Hippocampal formation (tissue), 2 donors: ENCODE measurements around the gene DNM3.

Experiments used
- DNase-seq, 2 donors: peaks; one replicate each; lab custom pipeline; 2025; lab: John Stamatoyannopoulos, UW

The DNM3 gene

GRCh38 chr1:171869097-171869496 is 27.8 kb downstream of the DNM3 start:
- no peak for DNase-seq

DNA sequence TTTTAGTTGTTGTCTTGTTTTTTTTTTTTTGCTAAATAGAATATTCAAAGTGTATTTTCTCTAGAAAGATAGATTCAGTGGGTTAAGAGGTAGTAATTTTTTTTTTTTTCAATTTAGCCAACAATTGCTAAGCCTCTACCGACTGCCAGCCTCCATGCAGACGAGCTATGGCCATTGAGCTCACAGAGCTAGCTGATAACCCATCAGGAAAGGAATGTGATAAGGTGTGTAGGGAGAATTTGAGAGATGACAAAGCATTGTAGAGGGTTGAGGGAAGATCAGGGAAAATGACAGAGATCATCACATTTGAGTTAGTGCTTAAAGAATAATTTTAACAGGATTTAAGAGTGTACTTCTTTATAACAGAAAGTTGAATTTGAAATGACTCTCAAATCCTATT is 30.6 kb downstream of the DNM3 start:
- no peak for DNase-seq

GRCh38 chr1:171872430-171872829 is 31.1 kb downstream of the DNM3 start:
- no peak for DNase-seq

- DNase-seq, result no peak
Measured at GRCh38 chr1:171873664-171874063, 32.4 kb downstream of the DNM3 start.

DNA sequence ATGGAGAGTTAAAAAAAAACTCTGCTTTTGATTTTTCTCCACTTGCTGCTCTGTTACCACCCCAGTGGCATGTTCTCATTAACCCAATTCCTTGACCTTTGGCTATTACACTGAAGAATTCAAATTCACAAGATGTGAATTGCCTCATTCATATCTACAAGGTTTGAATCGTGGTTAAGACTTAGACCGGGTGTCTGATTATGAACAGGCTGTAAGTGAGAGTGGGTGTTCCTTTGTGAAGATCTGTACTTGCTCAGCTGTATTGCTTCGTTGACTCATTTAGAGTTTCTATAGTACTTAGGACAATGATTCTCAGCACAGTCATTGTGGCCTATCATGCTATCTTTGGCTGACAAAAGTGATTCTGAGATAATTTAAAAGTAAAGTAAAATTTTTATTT is 36.4 kb downstream of the DNM3 start:
- DNase-seq, result peak in 1 of 2 donors; percentile 20

DNA sequence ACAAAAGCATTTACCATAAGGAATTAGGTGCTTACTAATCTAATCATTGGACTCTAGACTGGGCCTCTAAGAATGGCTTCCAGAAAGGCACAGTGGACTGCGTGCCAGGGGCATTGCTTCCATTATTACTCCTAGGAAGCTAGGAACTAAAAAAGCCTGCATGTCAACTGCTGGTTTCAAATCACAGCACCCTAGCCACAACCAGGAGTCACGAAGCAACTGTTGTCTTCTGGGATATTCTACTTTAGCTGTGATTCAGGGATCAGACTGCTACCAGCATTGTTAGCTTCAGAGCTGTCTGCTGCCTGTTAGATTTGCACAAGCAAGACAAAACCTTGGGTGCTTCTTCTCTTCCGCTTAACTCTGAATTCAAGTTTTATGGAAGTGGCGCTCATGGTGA is 38.3 kb downstream of the DNM3 start:
- DNase-seq, result no peak

DNA sequence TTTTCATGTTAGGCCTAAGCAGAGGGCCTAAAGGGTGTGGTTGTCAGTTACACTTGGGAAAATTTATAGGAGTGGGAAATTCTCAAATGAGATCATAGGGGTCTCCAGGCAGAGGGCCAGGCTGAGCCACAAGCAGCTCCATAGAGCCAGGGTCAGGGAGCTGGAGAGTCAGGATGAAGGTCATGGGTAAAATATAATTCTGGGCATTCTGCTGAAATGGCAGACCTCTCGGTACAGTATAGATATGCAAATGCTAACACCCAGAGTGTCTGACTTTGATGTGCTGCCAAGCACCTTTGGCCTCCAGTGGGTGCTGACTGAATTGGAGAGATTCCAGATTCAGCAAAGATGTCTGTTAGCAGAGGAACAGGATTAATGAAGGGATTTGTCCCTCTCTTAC is 40.1 kb downstream of the DNM3 start:
- DNase-seq, result no peak

DNA sequence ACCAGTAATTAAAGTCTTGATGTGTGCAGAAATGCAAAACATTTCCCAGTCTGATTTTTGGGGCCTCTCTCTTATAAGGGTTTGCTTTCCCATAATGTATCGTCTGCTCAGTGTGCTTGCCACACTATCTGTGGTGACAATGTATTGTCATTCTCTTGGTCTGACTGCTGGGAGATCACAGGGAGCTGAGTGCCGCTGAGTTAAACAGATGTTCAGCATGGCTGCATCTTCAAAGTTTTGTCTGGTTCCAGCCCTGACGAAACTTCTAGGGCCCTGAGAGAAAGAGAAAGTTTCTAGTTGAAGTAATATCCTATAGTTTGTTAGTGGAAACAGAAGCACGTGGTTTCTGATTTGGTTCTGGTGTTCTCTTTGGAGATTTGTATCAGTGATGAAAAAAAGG is 42.6 kb downstream of the DNM3 start:
- no peak for DNase-seq

GRCh38 chr1:171884475-171884874 is 43.2 kb downstream of the DNM3 start:
- DNase-seq, result no peak

- DNase-seq, result no peak
Measured at GRCh38 chr1:171890131-171890530, 48.8 kb downstream of the DNM3 start.

DNA sequence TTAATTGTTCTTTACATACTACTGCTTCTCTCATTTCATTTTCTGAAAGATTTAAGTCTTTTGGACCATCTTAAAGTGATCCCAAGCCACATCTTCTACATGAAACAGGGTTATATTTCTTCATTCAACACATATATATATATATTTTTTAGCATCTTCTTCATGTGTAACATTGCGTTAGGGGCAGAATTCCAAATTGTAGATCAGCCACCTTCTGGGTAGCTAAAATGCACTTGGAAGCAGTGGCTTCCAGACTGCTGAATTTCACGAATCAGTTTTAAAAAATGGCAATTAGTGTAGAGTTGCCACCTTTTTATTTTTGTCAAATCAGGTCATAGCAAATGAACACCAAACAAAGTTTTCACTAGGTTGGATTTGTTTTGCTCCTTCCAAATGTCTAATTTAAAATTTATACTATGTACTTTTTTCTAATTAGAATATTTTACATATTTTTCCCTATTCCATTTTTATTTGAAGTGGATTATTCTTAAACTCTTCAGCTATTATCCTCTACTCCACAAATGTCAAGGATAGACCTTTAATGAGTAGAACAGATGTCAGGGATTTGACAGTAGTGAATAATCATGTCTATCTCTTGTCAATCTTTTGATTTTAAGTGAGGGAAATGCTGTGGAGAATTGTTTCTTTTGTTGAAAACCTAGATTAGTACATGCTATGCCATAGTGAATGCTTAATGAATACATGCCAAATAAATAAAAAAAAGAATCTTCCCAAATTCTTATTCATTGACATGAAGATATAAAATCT is 55.8 kb downstream of the DNM3 start:
- no peak for DNase-seq

- DNase-seq, result peak; percentile 86 to 99
Measured at GRCh38 chr1:171898941-171899340, 57.6 kb downstream of the DNM3 start.

GRCh38 chr1:171899838-171900237 is 58.5 kb downstream of the DNM3 start:
- DNase-seq, result no peak

DNA sequence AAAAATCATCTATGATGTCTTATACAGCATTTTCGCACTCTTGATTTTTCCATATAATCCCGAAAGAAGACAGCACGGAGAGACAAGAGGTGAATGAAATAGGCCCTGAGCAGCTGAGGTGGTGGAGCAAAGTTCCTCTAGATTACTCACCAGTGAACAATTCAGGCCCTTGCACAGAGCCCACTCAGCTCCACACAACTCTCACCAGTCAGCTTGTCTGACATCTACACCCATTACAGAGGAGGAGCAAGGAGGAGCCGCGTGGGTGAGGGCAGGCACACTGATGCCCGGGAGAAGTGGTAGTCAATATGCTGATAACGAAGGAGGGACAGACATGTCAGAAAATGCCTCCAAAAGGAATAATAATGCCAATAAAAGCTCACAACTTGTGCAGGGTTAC is 59.9 kb downstream of the DNM3 start:
- peak; percentile 33 to 44 for DNase-seq

GRCh38 chr1:171902527-171902926 is 61.2 kb downstream of the DNM3 start:
- DNase-seq, result no peak

DNA sequence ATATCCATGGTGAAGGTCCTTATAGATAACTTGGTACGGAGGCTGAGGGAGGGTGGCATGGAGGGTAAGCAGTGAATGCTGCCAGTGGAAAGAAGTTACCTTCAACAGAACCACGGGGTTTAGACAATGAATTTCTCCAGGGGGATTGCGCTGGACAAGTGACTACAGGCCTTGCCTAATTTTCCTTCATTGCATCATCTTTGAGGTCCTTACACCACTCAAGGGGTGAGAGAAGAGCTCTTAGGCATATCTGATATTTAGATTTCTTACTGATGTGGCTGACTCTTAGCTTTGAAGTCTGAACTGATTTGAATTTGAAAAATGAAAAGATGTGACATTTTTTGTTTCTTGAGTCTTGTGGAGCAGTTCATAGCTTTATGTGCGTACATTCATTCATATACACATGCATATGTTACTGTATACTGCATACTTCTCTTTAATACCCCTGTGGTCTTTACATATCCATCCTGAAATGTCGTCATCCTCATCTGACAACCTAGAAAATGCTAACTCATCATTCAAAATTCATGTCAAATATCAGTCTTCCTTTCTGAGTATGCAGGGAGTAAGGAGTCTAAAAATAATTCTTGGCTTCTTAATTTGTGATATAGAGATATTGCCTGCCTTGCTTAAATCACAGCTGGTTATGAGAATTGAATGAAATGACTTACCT is 63.6 kb downstream of the DNM3 start:
- DNase-seq, result no peak

GRCh38 chr1:171909711-171910110 is 68.4 kb downstream of the DNM3 start:
- DNase-seq, result no peak

GRCh38 chr1:171910786-171911185 is 69.5 kb downstream of the DNM3 start:
- DNase-seq, result no peak

- no peak for DNase-seq
Measured at GRCh38 chr1:171911506-171911905, 70.2 kb downstream of the DNM3 start.

DNA sequence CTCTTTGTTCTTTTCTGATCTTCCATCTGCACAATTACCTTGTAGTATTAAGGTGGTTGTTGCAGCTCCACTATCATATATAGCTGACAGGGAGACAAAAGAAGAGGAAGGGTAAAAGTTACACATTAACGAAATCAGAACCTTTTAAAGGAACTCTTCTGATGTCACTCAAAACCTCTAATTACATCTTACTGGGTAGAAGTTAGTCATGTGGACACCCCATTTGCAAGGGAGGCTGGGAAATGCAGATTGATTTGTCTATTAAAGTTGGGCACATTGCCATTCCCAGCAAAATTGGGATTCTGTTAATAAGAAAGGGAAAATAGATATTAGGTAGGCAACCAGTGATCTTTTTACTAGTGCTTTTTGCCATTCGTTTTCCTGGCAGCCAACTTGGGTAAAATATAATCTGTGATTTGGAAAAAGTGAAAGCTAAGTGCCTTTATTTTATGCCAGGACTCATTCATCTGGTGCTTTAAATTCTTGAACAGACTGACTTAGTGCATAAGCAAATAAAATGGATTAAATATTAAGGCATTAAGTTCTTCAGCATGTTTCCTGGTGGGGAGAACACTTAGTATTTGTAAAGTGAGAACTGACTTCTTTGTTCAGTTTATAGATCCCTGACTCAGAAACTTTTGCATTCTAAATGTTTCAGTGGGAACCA is 71.3 kb downstream of the DNM3 start:
- no peak for DNase-seq

DNA sequence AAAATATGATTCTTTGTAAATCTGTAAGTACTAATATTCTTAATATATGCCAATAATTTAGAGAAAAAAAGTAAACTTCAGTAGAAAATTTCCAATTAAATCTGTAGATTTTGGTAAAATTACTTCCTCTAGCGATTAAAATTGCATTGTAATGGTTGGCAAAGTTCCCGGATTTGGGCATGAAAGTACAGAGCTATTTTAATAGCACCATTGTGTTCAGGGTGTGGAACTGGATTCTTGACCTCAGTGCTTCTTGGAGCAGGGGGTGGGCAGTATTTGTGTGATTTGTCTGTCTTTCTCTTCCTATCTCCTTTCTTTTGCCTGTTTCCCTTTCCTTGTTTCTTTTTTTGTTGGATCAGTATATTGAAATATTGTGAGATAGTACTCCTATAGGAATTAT is 72.1 kb downstream of the DNM3 start:
- peak; percentile 14 to 41 for DNase-seq

DNA sequence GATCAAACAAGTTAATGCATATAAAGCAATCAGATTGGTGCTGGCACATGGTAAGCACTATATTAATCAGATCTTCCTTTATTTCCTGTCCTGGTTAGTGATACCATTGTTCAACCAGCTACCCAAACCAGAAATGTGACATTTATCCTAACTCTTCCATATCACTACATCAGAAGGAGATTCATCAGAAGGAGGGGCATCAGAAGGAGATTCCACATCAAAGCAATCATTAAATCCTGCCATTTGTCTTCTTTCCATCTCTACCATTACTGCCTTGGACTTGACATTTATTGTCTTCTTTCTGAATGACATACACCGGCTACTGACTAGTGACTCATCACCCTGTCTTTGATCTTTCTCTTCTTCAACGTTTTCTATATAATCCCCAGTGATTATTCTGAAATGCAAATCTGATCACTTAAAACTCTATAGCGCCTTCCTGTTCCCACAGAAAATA is 75.0 kb downstream of the DNM3 start:
- no peak for DNase-seq

DNA sequence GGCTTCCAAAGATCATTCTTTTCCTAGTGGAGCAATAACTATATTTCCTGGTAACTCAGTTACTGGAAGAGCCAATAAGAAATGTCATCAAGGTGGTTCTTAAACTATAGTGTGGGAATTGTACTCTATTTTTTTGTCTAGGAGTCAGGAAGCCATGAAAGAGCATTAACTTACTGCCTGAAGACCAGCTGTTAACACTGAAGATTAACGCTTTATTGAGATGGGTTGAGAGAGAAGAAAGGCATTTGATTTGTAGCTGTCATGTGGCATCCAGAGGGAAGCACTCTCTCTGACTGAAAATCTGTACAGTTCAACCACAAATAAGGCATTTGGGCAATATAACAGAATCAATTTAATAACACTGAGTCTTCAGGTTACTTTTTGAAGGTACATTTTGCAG is 76.0 kb downstream of the DNM3 start:
- DNase-seq, result no peak
